ENCODE measurements around the gene HLA-DRB1. TPM values are rescaled to one million over a fixed set of nuclear protein-coding genes. Genes with fewer than 3 reads are reported as not detected.
"Not testable (repeated sequence)": the region's sequence is repeated elsewhere in the genome, so short reads cannot be mapped to it uniquely, and the experiment has no call there.

HLA-DRB1 gene
- total RNA-seq, 1 donor from 2014 or later: 4.0 TPM

GRCh38 chr6:32588156-32588555 is 1.5 kb downstream of the HLA-DRB1 start:
- Histone ChIP-seq H3K4me3 (ENCODE audit: low read depth, low read length) (no peak overlapping the region), H3K27me3 (ENCODE audit: control insufficient read depth, insufficient read depth, low read length) (peaks cover 2% of the 10 kb centered on the region), H3K36me3 (ENCODE audit: control insufficient read depth, insufficient read depth, low read length) (no peaks in the 10 kb centered on the region)
- no peak for DNase-seq (ENCODE audit: low read depth)
- no peak for TF ChIP-seq CTCF (IDR thresholded peaks at IDR 0.05; ENCODE audit: insufficient read depth, low read length, poor library complexity, severe bottlenecking)

GRCh38 chr6:32583527-32583898 is 6.1 kb downstream of the HLA-DRB1 start:
- TF ChIP-seq CTCF (IDR thresholded peaks at IDR 0.05; ENCODE audit: insufficient read depth, low read length, poor library complexity, severe bottlenecking): no peak
- Histone ChIP-seq H3K36me3 (ENCODE audit: control insufficient read depth, insufficient read depth, low read length) (no peaks in the 10 kb centered on the region), H3K27me3 (ENCODE audit: control insufficient read depth, insufficient read depth, low read length) (peaks cover 2% of the 10 kb centered on the region), H3K4me3 (ENCODE audit: low read depth, low read length) (no peak overlapping the region)
- no peak for DNase-seq (ENCODE audit: low read depth)

GRCh38 chr6:32581315-32582095 is 8.1 kb downstream of the HLA-DRB1 start:
- no peak for TF ChIP-seq CTCF (IDR thresholded peaks at IDR 0.05; ENCODE audit: insufficient read depth, low read length, poor library complexity, severe bottlenecking)
- Histone ChIP-seq H3K36me3 (ENCODE audit: control insufficient read depth, insufficient read depth, low read length) (no peaks in the 10 kb centered on the region), H3K27me3 (ENCODE audit: control insufficient read depth, insufficient read depth, low read length) (peaks cover 2% of the 10 kb centered on the region), H3K4me3 (ENCODE audit: low read depth, low read length) (no peak overlapping the region)
- DNase-seq (ENCODE audit: low read depth): no peak

- H3K4me3 ChIP-seq (ENCODE audit: low read depth, low read length): no peak overlapping the region
- DNase-seq (ENCODE audit: low read depth): no peak
- no peaks in the 10 kb centered on the region for H3K36me3 ChIP-seq (ENCODE audit: control insufficient read depth, insufficient read depth, low read length)
- TF ChIP-seq CTCF (IDR thresholded peaks at IDR 0.05; ENCODE audit: insufficient read depth, low read length, poor library complexity, severe bottlenecking): no peak
- H3K27me3 ChIP-seq (ENCODE audit: control insufficient read depth, insufficient read depth, low read length): peaks cover 2% of the 10 kb centered on the region
Measured at GRCh38 chr6:32580593-32580992, 9.1 kb downstream of the HLA-DRB1 start.

GRCh38 chr6:32578962-32579361 is 10.7 kb downstream of the HLA-DRB1 start:
- H3K36me3 ChIP-seq (ENCODE audit: control insufficient read depth, insufficient read depth, low read length): no peaks in the 10 kb centered on the region
- no peaks in the 10 kb centered on the region for H3K27me3 ChIP-seq (ENCODE audit: control insufficient read depth, insufficient read depth, low read length)
- TF ChIP-seq CTCF (IDR thresholded peaks at IDR 0.05; ENCODE audit: insufficient read depth, low read length, poor library complexity, severe bottlenecking): no peak
- no peak overlapping the region for H3K4me3 ChIP-seq (ENCODE audit: low read depth, low read length)
- no peak for DNase-seq (ENCODE audit: low read depth)

- not testable (repeated sequence) for H3K27me3 ChIP-seq (ENCODE audit: control insufficient read depth, insufficient read depth, low read length); H3K4me3 ChIP-seq (ENCODE audit: low read depth, low read length); H3K36me3 ChIP-seq (ENCODE audit: control insufficient read depth, insufficient read depth, low read length); DNase-seq (ENCODE audit: low read depth)
Measured at GRCh38 chr6:32577493-32577892, 12.2 kb downstream of the HLA-DRB1 start.

Data from kidney epithelial cell (primary cell).